HG02943 (cell line): ENCODE results near the gene LSM14A.
"Not testable (repeated sequence)": the region's sequence is repeated elsewhere in the genome, so short reads cannot be mapped to it uniquely, and the experiment has no call there.

ENCODE experiments used
- ATAC-seq: cut with Tn5 transposase; IDR thresholded peaks from one replicate; pipeline ENCODE4 v1.9.1; 2021; ENCODE audit warnings: mild to moderate bottlenecking, low read depth, moderate library complexity; ENCODE audit not compliant: unreplicated experiment

Gene LSM14A

GRCh38 chr19:34155686-34156085, 16.6 kb upstream of the LSM14A start:
- ATAC-seq = no peak

- ATAC-seq = not testable (repeated sequence)
Measured at GRCh38 chr19:34158966-34159365, 13.3 kb upstream of the LSM14A start.

- ATAC-seq = not testable (repeated sequence)
Measured at GRCh38 chr19:34159541-34159940, 12.8 kb upstream of the LSM14A start.

GRCh38 chr19:34161902-34162301, 10.4 kb upstream of the LSM14A start:
- ATAC-seq = not testable (repeated sequence)

GRCh38 chr19:34165295-34165738, 7.0 kb upstream of the LSM14A start:
- ATAC-seq = no peak

GRCh38 chr19:34169475-34170199, 2.7 kb upstream of the LSM14A start:
- not testable (repeated sequence) for ATAC-seq

GRCh38 chr19:34171539-34171876, 796 bp upstream of the LSM14A start:
- ATAC-seq = peak; percentile 12

- peak; percentile 40 for ATAC-seq
Measured at GRCh38 chr19:34172661-34173192, 423 bp downstream of the LSM14A start.

GRCh38 chr19:34173193-34173956, 1.1 kb downstream of the LSM14A start:
- ATAC-seq = no peak

GRCh38 chr19:34175173-34175572, 2.9 kb downstream of the LSM14A start:
- not testable (repeated sequence) for ATAC-seq

GRCh38 chr19:34176581-34176980, 4.3 kb downstream of the LSM14A start:
- no peak for ATAC-seq

GRCh38 chr19:34178274-34178610, 5.9 kb downstream of the LSM14A start:
- no peak for ATAC-seq

- no peak for ATAC-seq
Measured at GRCh38 chr19:34179066-34179465, 6.8 kb downstream of the LSM14A start.

- ATAC-seq = no peak
Measured at GRCh38 chr19:34180273-34180672, 8.0 kb downstream of the LSM14A start.

- ATAC-seq = no peak
Measured at GRCh38 chr19:34180709-34181108, 8.4 kb downstream of the LSM14A start.

GRCh38 chr19:34181111-34181864, 9.0 kb downstream of the LSM14A start:
- ATAC-seq = no peak

GRCh38 chr19:34182125-34182524, 9.8 kb downstream of the LSM14A start:
- ATAC-seq = no peak

GRCh38 chr19:34184880-34185491, 12.7 kb downstream of the LSM14A start:
- ATAC-seq = no peak

GRCh38 chr19:34186205-34186604, 13.9 kb downstream of the LSM14A start:
- ATAC-seq = no peak

- no peak for ATAC-seq
Measured at GRCh38 chr19:34187011-34187410, 14.7 kb downstream of the LSM14A start.

- no peak for ATAC-seq
Measured at GRCh38 chr19:34188408-34188807, 16.1 kb downstream of the LSM14A start.
